Karpas-422 (cell line): ENCODE results near the gene P2RX6. TPM values are rescaled to one million over a fixed set of nuclear protein-coding genes. Genes with fewer than 3 reads are reported as not detected.

Experiments used
- DNase-seq: peaks from one replicate; pipeline ENCODE4 v3.0.0-alpha.2; 2015
- H2AFZ ChIP-seq: fragments of 200-600 bp; sonication (generic); 2 replicates; pipeline ENCODE4 v1.6.1; 2014; ENCODE audit warnings: antibody characterized with exemption, low read length, mixed read lengths
- H3K27ac ChIP-seq: fragments of 200-600 bp; sonication (generic); 2 replicates; pipeline ENCODE4 v1.5.1; 2014; ENCODE audit warnings: mild to moderate bottlenecking, low read length, moderate library complexity
- H3K27me3 ChIP-seq: fragments of 200-600 bp; sonication (generic); 2 replicates; pipeline ENCODE4 v1.6.1; 2014; ENCODE audit warnings: low read length, mixed read lengths
- H3K36me3 ChIP-seq: fragments of 200-600 bp; sonication (generic); 2 replicates; pipeline ENCODE4 v1.6.1; 2014; ENCODE audit warnings: low read length, mixed read lengths; ENCODE audit not compliant: insufficient read depth
- H3K4me1 ChIP-seq: fragments of 200-600 bp; sonication (generic); 2 replicates; pipeline ENCODE4 v1.6.1; 2014; ENCODE audit warnings: mild to moderate bottlenecking, low read length, mixed read lengths
- H3K4me2 ChIP-seq: fragments of 200-600 bp; sonication (generic); 2 replicates; pipeline ENCODE4 v1.6.1; 2014; ENCODE audit warnings: low read length, low read depth, mild to moderate bottlenecking; ENCODE audit not compliant: poor library complexity, severe bottlenecking
- H3K4me3 ChIP-seq: fragments of 200-600 bp; sonication (generic); 2 replicates; pipeline ENCODE4 v1.5.1; 2014; ENCODE audit warnings: mild to moderate bottlenecking, antibody characterized with exemption, low read length, mixed read lengths
- H3K79me2 ChIP-seq: fragments of 200-600 bp; sonication (generic); 2 replicates; pipeline ENCODE4 v1.6.1; 2014; ENCODE audit warnings: mild to moderate bottlenecking, low read length, mixed read lengths
- H3K9ac ChIP-seq: fragments of 200-600 bp; sonication (generic); 2 replicates; pipeline ENCODE4 v1.6.0; 2014; ENCODE audit warnings: low read length
- H3K9me2 ChIP-seq: fragments of 200-600 bp; sonication (generic), shearing (Covaris generic); replicated peaks from 2 replicates; pipeline ENCODE4 v1.6.0; 2014; ENCODE audit warnings: mild to moderate bottlenecking, low read length, moderate library complexity; ENCODE audit not compliant: insufficient read depth
- H3K9me3 ChIP-seq: fragments of 300-700, 200-600 bp; sonication (generic); 2 replicates; pipeline ENCODE4 v1.6.1; 2014; ENCODE audit warnings: low read length, mixed read lengths
- H4K20me1 ChIP-seq: fragments of 200-600 bp; sonication (generic); 2 replicates; pipeline ENCODE4 v1.6.1; 2014; ENCODE audit warnings: mild to moderate bottlenecking, antibody characterized with exemption, low read length, low read depth; ENCODE audit not compliant: insufficient read depth
- small RNA-seq: library from RNA; depleted of rRNA; stranded (forward); fragments of <200 nt; gene quantifications from one replicate; pipeline ENCODE3, GENCODE V24; 2014
- total RNA-seq: library from RNA; depleted of rRNA; stranded (reverse); fragments of >200 nt; shearing (Covaris generic); gene quantifications from 2 replicates; pipeline ENCODE4 v1.2.3, GENCODE V29; 2014; ENCODE audit warnings: low replicate concordance; rRNA removed

Gene P2RX6
- total RNA-seq, 1 experiment from 2014 or later, result 1.6 TPM

- Histone ChIP-seq H4K20me1 (no peaks in the 10 kb centered on the region), H3K27ac (no peak overlapping the region), H3K36me3 (no peaks in the 10 kb centered on the region), H3K9me3 (no peaks in the 10 kb centered on the region; the same call in 1 of the 2 replicates), H3K4me3 (no peak overlapping the region), H3K27me3 (no peaks in the 10 kb centered on the region), H3K4me2 (no peak overlapping the region), H3K4me1 (no peaks in the 10 kb centered on the region), H3K79me2 (no peaks in the 10 kb centered on the region), H3K9ac (no peak overlapping the region), H3K9me2 (no peaks in the 10 kb centered on the region), H2AFZ (no peak overlapping the region)
- DNase-seq, result no peak
Measured at GRCh38 chr22:21073482-21073881, 58.5 kb downstream of the P2RX6 start.

GRCh38 chr22:21074102-21074715, 59.2 kb downstream of the P2RX6 start:
- H3K4me2 ChIP-seq, result no peak overlapping the region
- H3K9ac ChIP-seq, result no peak overlapping the region

GRCh38 chr22:21075516-21076138, 60.7 kb downstream of the P2RX6 start:
- H3K4me2 ChIP-seq, result no peak overlapping the region
- DNase-seq, result no peak
- H3K27ac ChIP-seq, result no peak overlapping the region
- H4K20me1 ChIP-seq, result no peaks in the 10 kb centered on the region
- H3K9me3 ChIP-seq, result no peaks in the 10 kb centered on the region; the same call in 1 of the 2 replicates
- no peaks in the 10 kb centered on the region for H3K4me1 ChIP-seq
- H2AFZ ChIP-seq, result no peak overlapping the region
- H3K36me3 ChIP-seq, result no peaks in the 10 kb centered on the region
- no peaks in the 10 kb centered on the region for H3K27me3 ChIP-seq
- H3K4me3 ChIP-seq, result no peak overlapping the region
- H3K9me2 ChIP-seq, result no peaks in the 10 kb centered on the region
- H3K79me2 ChIP-seq, result no peaks in the 10 kb centered on the region
- no peak overlapping the region for H3K9ac ChIP-seq

More at GRCh38 chr22:21074102-21074715, 59.2 kb downstream of the P2RX6 start:
- Histone ChIP-seq H3K9me2 (no peaks in the 10 kb centered on the region), H3K27me3 (no peaks in the 10 kb centered on the region), H4K20me1 (no peaks in the 10 kb centered on the region), H3K36me3 (no peaks in the 10 kb centered on the region), H3K4me3 (no peak overlapping the region), H3K9me3 (no peaks in the 10 kb centered on the region; the same call in 1 of the 2 replicates), H3K27ac (no peak overlapping the region), H2AFZ (no peak overlapping the region), H3K79me2 (no peaks in the 10 kb centered on the region), H3K4me1 (no peaks in the 10 kb centered on the region)
- DNase-seq, result no peak

DNA sequence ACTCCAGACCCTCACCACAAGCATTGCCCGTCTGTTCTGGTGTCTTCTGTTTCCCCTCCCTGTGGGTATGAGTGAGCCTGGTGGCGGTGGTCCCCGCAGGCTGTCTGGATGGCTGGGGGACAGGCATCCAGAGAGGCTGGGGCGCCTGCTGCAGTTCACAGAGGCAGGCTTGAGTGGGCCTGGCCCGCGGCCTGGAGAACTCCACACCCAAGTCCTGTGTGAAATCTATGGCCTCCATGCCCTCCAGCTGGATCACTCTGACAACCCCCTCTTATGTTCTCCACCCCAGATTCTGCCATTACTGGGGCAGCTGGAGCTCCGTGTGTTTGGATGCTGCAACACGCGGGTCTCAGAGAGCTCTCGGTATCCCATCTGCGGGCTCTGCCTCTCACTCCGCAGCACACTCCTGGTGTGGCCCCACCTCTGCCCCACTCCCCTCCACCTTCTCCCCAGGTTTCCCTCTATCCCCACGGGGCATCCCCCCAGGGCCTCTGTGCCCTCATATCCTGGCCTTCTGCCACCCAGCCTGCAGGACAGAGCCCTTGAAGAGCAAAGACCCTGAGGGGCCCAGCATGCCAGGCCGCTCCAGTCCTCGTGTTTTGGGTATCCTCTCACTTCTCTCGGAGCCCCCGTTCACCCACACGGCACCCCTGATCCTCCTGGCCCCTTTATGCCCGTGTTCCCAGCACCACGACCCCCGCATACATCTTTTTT, 62.1 kb downstream of the P2RX6 start:
- no peaks in the 10 kb centered on the region for H4K20me1 ChIP-seq
- no peaks in the 10 kb centered on the region for H3K27me3 ChIP-seq
- H3K9me3 ChIP-seq, result no peaks in the 10 kb centered on the region; the same call in 1 of the 2 replicates
- no peaks in the 10 kb centered on the region for H3K4me1 ChIP-seq
- H3K36me3 ChIP-seq, result no peaks in the 10 kb centered on the region
- H3K79me2 ChIP-seq, result no peaks in the 10 kb centered on the region
- no peak for DNase-seq
- no peaks in the 10 kb centered on the region for H3K9me2 ChIP-seq
- H3K9ac ChIP-seq, result no peak overlapping the region
- no peak overlapping the region for H3K27ac ChIP-seq
- no peak overlapping the region for H3K4me2 ChIP-seq
- H3K4me3 ChIP-seq, result no peak overlapping the region
- no peak overlapping the region for H2AFZ ChIP-seq

Small RNAs within 50 kb of the gene (small RNA-seq; reads per million reads assigned to genes)
- not detected for gene MIR649

Other genes starting within 250 kb of the P2RX6 start
- not detected in 2 replicates for gene SERPIND1, start 241.1 kb upstream of the P2RX6 start, total RNA-seq
- gene PI4KA, start 156.4 kb upstream of the P2RX6 start, total RNA-seq, result 66.1 and 80.7 TPM in 2 replicates
- gene SNAP29, start 156.2 kb upstream of the P2RX6 start, total RNA-seq, result 10.1 and 17.4 TPM in 2 replicates
- gene CRKL, start 97.8 kb upstream of the P2RX6 start, total RNA-seq, result 42.0 and 58.4 TPM in 2 replicates
- gene AIFM3, start 47.9 kb upstream of the P2RX6 start, total RNA-seq, result 0.40 TPM in 1 of 2 replicates, not detected in the other
- 22.4 and 48.8 TPM in 2 replicates for gene LZTR1, start 32.9 kb upstream of the P2RX6 start, total RNA-seq
- 33.7 and 43.9 TPM in 2 replicates for gene THAP7, start 13.0 kb upstream of the P2RX6 start, total RNA-seq
- not detected in 2 replicates for gene SLC7A4, start 17.4 kb downstream of the P2RX6 start, total RNA-seq
- gene LRRC74B, start 30.8 kb downstream of the P2RX6 start, total RNA-seq, result not detected in 2 replicates